Hematopoietic multipotent progenitor cell treated with erythropoietin and hydrocortisone succinate and interleukin-3 and kit ligand, for 15 days (in vitro differentiated cells): ENCODE measurements around the gene DUSP12.
"Not testable (repeated sequence)": the region's sequence is repeated elsewhere in the genome, so short reads cannot be mapped to it uniquely, and the experiment has no call there.

Experiments
- DNase-seq: peaks from one replicate; pipeline ENCODE4 v3.0.0-alpha.2; 2015; ENCODE audit warnings: low spot score

DUSP12 gene

DNA sequence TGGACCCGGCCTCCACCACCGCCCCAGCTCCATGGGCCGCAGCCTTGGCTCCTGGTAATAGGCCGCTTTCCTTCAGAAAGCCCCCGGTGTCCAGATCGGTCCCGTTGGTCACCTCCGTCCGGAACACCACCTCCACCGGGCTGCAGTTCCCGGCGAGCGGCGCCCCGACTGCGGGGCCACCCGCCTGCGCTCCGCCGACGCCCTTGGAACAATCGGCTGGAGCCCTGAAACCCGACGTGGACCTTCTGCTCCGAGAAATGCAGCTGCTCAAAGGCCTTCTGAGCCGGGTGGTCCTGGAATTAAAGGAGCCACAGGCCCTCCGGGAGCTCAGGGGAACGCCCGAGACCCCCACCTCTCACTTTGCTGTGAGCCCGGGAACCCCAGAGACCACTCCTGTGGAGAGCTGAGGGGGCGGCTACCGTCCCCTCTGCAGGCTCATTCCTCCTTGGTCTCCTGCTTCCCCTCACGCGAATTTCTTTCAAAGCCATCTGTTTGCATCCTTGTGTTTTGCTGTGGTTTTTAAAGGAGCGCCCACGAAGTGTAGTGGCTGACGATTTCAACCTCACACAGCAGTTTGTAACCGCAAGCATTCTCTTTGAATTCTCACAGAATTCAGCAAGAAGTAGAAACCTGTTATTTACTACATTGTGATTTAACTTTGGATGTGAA is 22.2 kb upstream of the DUSP12 start:
- no peak for DNase-seq

DNA sequence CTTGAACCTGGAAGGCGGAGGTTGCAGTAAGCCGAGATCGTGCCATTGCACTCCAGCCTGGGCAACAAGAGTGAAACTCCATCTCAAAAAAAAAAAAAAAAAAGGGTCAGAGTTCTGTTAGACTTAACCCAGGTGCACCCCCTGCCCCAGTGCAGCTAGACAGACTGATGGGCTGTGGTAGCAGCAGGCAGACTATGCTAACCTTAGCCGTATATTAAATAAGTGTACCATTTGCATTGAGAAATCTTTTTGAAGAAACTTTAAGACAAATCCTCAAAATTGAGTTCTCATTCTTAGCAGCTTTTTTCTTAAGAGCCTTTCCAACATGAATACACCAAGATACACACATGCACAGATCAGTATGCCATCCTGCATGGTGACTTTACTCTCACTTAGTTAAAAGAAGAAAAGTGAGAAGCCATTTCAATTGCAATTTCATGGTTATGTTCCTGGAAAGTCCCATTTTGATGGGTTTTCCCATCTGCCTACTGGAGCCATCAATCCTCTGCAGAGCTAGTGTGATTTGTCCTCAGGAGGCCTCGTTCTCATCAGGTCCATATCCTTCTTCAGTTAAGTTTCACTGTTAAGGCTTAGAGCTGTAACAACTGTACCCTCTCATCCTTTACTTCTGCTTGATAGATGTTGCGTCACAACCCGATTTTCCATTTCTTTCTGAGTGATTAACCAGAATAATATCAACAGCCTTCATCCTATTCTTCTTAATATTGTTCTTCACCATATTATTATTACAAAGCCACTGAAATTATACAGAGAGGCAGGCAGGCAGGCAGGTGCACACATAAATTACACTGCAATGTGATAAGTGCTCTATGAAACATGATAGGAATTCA is 21.0 kb upstream of the DUSP12 start:
- DNase-seq, result no peak

GRCh38 chr1:161730050-161730564 is 19.5 kb upstream of the DUSP12 start:
- DNase-seq, result no peak

DNA sequence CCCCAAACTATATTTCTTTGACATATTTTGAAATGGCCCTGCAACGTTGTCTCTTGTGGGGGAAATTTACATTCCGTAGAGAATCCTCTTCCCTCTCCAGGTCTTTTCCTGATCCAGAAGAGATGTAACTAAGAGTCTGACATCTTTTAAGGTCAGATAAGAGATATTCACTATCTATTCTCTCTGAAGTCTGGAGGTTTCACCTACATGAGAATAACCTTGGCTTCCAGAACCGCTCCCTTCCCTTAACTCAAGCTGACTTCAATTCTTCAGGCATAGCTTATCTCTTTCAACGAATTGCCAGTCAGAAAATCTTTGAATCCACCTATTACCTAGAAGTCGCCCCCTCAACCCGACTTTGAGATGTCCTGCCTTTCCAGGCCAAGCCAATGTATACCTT is 18.3 kb upstream of the DUSP12 start:
- DNase-seq, result no peak

GRCh38 chr1:161731981-161732718 is 17.4 kb upstream of the DUSP12 start:
- no peak for DNase-seq

DNA sequence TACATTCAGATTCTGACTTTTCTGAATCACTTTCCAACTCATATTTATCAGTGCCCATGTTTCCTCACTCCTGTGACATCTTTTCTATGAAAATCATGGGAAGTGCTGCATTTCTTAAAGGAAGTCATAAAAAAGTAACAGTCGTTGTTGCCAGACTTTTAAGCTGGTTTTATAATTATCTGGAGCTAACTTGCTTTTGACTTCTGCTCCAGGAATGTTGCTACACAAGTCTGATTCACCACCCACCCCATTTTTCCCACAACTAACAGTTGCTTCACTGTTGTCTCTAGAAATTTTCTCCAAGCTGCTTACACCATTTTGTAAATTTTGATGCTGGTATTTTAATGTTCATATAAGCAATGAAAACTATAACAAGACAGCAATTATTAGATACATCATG is 16.1 kb upstream of the DUSP12 start:
- no peak for DNase-seq

- DNase-seq, result no peak
Measured at GRCh38 chr1:161735837-161736236, 13.7 kb upstream of the DUSP12 start.

DNA sequence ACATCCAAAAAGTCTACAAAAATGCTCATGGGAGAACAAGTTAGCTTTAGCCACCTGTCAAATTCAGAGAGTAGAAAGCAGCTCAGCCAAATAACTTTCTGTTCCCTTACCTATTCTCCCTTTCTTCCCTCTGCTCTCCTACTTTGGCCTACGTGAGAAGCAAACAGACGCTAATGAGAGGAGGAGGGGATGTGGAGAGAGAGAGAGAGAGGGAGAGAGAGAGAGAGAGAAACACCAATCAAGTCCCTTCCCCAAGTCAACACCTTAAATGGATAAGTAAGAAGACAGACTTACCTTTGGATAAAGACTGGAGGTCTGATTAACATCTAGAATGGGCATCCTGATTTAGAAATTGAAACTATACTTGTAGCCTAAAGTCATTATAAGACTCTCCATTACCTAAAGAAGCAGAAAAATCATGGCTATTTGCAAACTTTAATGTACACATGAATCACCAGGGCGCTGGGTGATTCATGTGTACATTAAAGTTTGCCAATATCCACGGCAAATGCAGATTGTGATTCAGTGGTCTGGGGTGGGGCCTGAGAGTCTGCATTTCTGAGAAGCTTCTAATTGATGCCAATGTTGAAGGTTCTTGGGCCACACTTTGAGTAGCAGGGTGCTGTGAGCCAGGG is 13.1 kb upstream of the DUSP12 start:
- DNase-seq, result peak; percentile 49

DNA sequence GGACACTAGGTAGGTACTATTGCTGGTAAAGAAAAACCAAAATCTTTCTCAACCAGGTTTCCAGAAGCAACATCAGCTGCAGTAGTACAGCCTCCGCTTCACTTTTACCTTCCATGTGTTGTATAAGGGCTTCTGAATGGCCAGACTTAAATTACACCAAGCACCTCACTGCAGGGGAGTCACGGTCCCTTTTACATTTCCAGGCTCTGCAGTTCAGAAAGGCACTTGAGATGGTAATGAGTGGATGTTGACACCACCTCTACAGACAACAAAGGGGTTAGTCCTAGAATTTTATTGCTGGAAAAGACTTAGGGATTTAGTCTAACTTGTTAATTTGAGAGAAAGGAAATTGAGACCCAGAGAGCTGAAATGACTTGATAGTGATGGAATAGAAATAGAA is 12.0 kb upstream of the DUSP12 start:
- no peak for DNase-seq

GRCh38 chr1:161738627-161739287 is 10.8 kb upstream of the DUSP12 start:
- DNase-seq, result peak; percentile 86

DNA sequence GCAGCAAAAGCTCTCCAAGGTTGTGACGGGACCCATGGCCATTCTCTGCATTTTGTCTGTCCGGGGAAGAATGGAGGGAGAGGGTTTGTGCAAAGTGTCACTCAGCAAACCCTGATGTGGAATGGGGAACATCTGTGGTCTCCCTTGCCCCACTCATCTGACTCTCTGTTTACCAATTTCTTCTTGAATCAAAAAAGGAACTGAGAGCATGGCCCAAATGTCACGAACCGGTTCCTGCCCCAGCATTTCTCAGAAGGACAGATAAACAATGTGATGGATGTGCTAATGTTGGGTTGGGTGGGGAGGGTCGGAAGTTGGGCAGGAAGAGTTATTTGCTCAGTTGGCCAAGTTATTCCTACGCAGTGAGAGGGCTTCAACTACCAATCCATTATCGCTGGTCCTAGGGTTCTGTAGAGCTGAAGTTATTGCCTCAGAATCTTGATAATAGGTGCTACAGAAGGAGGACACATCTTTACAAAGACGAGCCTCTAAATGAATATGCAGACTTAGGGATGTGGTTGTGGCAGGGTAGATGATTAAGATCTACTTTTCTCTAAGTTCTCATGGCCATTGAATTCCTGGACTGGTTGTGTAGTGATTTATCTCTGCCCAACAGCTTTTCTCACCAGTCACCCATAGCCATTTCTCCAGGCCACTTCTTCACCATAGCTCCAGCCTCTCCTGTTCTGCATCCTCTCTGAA is 9.6 kb upstream of the DUSP12 start:
- DNase-seq, result no peak

- no peak for DNase-seq
Measured at GRCh38 chr1:161740921-161741320, 8.7 kb upstream of the DUSP12 start.

DNA sequence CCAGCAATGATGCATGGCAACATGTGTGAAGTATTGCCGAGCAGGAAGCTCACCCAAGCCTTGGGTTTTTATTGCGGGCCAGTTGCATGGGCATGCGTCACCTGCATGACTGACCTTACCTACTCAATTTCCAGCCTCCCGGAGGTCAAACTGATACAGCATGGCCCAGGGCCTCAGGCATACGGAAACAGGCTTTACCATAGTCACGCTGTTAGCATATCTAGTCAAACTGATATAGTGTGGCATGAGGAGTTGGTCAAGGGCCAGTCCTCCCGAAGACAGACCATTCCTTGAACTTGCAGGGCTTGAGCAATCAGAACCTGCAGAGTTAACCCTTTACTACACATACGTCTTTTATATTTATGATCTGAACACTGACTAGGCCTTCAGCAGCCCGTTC is 6.4 kb upstream of the DUSP12 start:
- no peak for DNase-seq

DNA sequence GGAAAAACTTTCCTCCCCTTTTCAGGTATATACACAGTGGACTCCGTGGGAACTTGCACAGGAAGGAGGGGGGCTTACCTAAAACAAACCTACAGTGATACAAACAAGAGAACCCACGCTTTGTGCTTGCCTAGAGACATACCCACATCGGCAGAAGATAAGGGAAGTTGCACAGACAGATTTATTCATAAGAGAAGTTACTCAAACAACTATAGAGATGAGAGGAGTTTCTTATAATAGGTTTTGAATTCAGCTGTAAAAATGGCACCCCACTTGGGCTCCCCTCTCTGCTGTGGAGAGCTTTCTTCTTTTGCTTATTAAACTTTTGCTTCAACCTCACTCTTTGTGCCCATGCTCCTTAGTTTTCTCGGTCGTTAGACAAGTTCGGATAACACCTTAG is 1.8 kb upstream of the DUSP12 start:
- no peak for DNase-seq

DNA sequence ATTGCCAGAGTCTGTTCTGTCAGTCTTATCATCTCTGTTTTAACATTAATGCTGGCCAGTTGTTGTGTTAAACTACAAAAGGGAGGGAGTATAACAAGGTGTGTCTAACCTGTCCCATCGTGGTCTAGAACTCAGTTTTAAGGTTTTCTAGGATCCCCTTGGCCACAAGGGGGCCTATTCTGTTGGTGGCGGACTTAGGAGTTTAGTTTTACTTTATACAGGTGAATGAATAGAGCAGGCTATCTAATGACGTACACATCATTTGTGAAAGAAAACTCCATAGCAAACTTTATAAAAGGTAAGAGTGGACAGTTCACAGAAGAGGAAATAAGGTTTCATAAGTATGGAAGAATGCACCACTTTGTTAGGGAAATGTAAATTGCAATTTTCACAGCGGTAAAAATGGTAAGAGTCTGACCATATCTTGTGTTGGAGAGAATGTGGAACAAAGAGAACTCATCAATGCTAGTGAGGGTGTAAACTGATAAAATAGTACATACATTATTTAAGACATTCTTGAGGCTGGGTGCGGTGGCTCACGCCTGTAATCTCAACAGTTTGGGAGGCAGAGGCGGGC is 14.0 kb downstream of the DUSP12 start:
- DNase-seq, result peak; percentile 68

- DNase-seq, result peak; percentile 88
Measured at GRCh38 chr1:161766102-161766981, 16.8 kb downstream of the DUSP12 start, which contains the start of gene ATF6. ATF6 (plus strand) TSS chr1:161766320; CDS start chr1:161766361, 41 bp downstream.

- DNase-seq, result no peak
Measured at GRCh38 chr1:161768461-161768860, 18.9 kb downstream of the DUSP12 start.

- no peak for DNase-seq
Measured at GRCh38 chr1:161768986-161769672, 19.5 kb downstream of the DUSP12 start.

DNA sequence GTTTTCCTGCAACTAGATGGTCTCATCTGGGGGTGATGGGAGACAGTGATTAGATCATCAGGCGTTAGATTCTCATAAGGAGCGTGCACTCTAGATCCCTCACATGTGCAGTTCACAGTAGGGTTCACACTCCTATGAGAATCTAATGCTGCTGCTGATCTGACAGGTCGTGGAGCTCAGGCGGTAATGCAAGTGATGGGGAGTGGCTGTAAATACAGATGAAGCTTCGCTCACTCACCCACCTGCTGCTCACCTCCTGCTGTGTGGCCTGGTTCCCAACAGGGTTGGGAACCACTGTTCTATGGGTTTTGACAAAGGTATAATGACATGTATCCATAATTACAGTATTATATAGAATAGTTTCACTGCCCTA is 20.1 kb downstream of the DUSP12 start:
- not testable (repeated sequence) for DNase-seq
